Keratinocyte (primary cell): ENCODE results near the gene KARS1. TPM values are rescaled to one million over a fixed set of nuclear protein-coding genes. Genes with fewer than 3 reads are reported as not detected.

ENCODE experiments used
- DNase-seq: peaks from one replicate; pipeline ENCODE4 v3.0.0-alpha.2; 2011; ENCODE audit warnings: low read depth, missing footprints, low spot score
- FAIRE-seq: peaks from 2 replicates; lab custom pipeline; 2011; peaks lifted over from hg19 to GRCh38; lab: Jason Lieb, UNC
- H2AFZ ChIP-seq: 2 replicates; pipeline ENCODE4 v1.6.0; 2012; ENCODE audit warnings: low read length, control low read depth, inconsistent platforms; ENCODE audit not compliant: control insufficient read depth
- H3K27ac ChIP-seq: 2 replicates; pipeline ENCODE4 v1.5.1; 2011; ENCODE audit warnings: low read length; ENCODE audit not compliant: control insufficient read depth, insufficient read depth
- H3K27me3 ChIP-seq: 3 replicates; pipeline ENCODE4 v1.6.0; 2011; ENCODE audit warnings: low read length; ENCODE audit not compliant: control insufficient read depth, insufficient read depth; ENCODE audit errors: extremely low read depth
- H3K36me3 ChIP-seq, 2 experiments: 2 replicates in 1 of 2; 3 replicates in 1 of 2; pipeline ENCODE4 v1.5.1; 2011; ENCODE audit warnings: low read length in 2 of 2, mild to moderate bottlenecking in 1 of 2; ENCODE audit not compliant: control insufficient read depth in 2 of 2, insufficient read depth in 2 of 2; ENCODE audit errors: extremely low read depth in 1 of 2
- H3K4me1 ChIP-seq: 3 replicates; pipeline ENCODE4 v1.5.1; 2011; ENCODE audit warnings: low read length; ENCODE audit not compliant: control insufficient read depth, insufficient read depth; ENCODE audit errors: extremely low read depth
- H3K4me2 ChIP-seq: 3 replicates; pipeline ENCODE4 v1.6.0; 2011; ENCODE audit warnings: low read depth, low read length; ENCODE audit not compliant: control insufficient read depth, insufficient read depth; ENCODE audit errors: extremely low read depth
- H3K4me3 ChIP-seq, 3 experiments: fragments of 200-600 bp in 1 of 3; sonication (generic) in 1 of 3; 2 replicates in 2 of 3; 3 replicates in 1 of 3; pipeline ENCODE4 v1.5.1; 2011 to 2016; ENCODE audit warnings: low read length in 3 of 3, mild to moderate bottlenecking in 3 of 3, control low read depth in 2 of 3, inconsistent platforms in 1 of 3, low read depth in 1 of 3, mixed read lengths in 1 of 3, mixed run types in 1 of 3, moderate library complexity in 1 of 3; ENCODE audit not compliant: control insufficient read depth in 2 of 3, insufficient read depth in 2 of 3; ENCODE audit errors: extremely low read depth in 1 of 3
- H3K79me2 ChIP-seq: 2 replicates; pipeline ENCODE4 v1.6.0; 2012; ENCODE audit warnings: low read length; ENCODE audit not compliant: control insufficient read depth, insufficient read depth
- H3K9ac ChIP-seq: 3 replicates; pipeline ENCODE4 v1.6.0; 2011; ENCODE audit warnings: low read length; ENCODE audit not compliant: control insufficient read depth, insufficient read depth; ENCODE audit errors: extremely low read depth
- H3K9me1 ChIP-seq: 3 replicates; pipeline ENCODE4 v1.6.0; 2011; ENCODE audit warnings: low read length; ENCODE audit not compliant: control insufficient read depth, insufficient read depth; ENCODE audit errors: extremely low read depth
- H3K9me3 ChIP-seq: 2 replicates; pipeline ENCODE4 v1.5.1; 2012; ENCODE audit warnings: low read depth, low read length; ENCODE audit not compliant: control insufficient read depth
- H4K20me1 ChIP-seq: 3 replicates; pipeline ENCODE4 v1.6.0; 2011; ENCODE audit warnings: low read length; ENCODE audit not compliant: control insufficient read depth, insufficient read depth; ENCODE audit errors: extremely low read depth
- CTCF ChIP-seq, 3 experiments: IDR thresholded peaks in 1 of 3; conservative IDR thresholded peaks in 1 of 3; optimal IDR thresholded peaks in 1 of 3; 2 replicates in 2 of 3; 3 replicates in 1 of 3; pipeline versions ENCODE3 to v1.5.1; 2011; ENCODE audit warnings: low read length in 3 of 3, mild to moderate bottlenecking in 3 of 3, moderate library complexity in 2 of 3, control low read depth in 1 of 3, inconsistent platforms in 1 of 3; ENCODE audit not compliant: insufficient read depth in 2 of 3; ENCODE audit errors: extremely low read depth in 1 of 3
- EZH2 ChIP-seq: IDR thresholded peaks from one replicate; pipeline ENCODE4 v1.6.1; 2012; ENCODE audit warnings: inconsistent platforms, mild to moderate bottlenecking, low read length, moderate library complexity
- dilution Hi-C: fragments of 300-500 bp; cut with MboI; formaldehyde crosslinking; loops from one replicate; pipeline ENCODE4 v1.7.0; 2020; ENCODE audit warnings: low sequenced_read_pairs; ENCODE audit not compliant: extremely low pct_ligation_motif_present
- polyA plus RNA-seq, 5 experiments: library from polyadenylated mRNA; depleted of rRNA in 3 of 5; stranded (reverse) in 3 of 5; stranded (forward) in 1 of 5; unstranded in 1 of 5; fragments of >200 nt; gene quantifications; 1 replicate in 1 of 5; 2 replicates in 3 of 5; 3 replicates in 1 of 5; pipeline versions ENCODE4 v1.2.1 to v1.2.3, GENCODE V29; 2011 to 2012; ENCODE audit warnings: missing spikeins in 2 of 5, low read depth in 1 of 5, low replicate concordance in 1 of 5

Gene KARS1
- polyA plus RNA-seq, 1 donor (not counting 4 experiments of a cell fraction or from before 2014, with no cell fraction given) = 206 TPM

- Histone ChIP-seq H3K79me2 (no peaks in the 10 kb centered on the region), H4K20me1 (no peaks in the 10 kb centered on the region), H3K9ac (no peak overlapping the region), H3K9me3 (no peaks in the 10 kb centered on the region), H3K36me3 (peaks cover 4 to 8% of the 10 kb centered on the region in 2 experiments), H3K27me3 (no peaks in the 10 kb centered on the region), H3K9me1 (no peaks in the 10 kb centered on the region), H3K4me2 (no peak overlapping the region), H2AFZ (no peak overlapping the region), H3K27ac (no peak overlapping the region), H3K4me3 (no peak overlapping the region), H3K4me1 (no peaks in the 10 kb centered on the region)
- DNase-seq (no peak), FAIRE-seq (no peak)
- TF ChIP-seq EZH2 = no peak
- TF ChIP-seq CTCF (optimal IDR thresholded peaks at IDR 0.05 in 1 of 3, IDR thresholded peaks at IDR 0.05 in 1 of 3, conservative IDR thresholded peaks at IDR 0.05 in 1 of 3; ENCODE audit: extremely low read depth in 1 of 3, insufficient read depth in 2 of 3, low read length in 3 of 3) = no peak
- dilution Hi-C loops = no loop called here
Observed at GRCh38 chr16:75588716-75589115, 58.7 kb downstream of the KARS1 start.

- FAIRE-seq = no peak
- TF ChIP-seq EZH2 (no peak), CTCF (optimal IDR thresholded peaks at IDR 0.05 in 1 of 3, IDR thresholded peaks at IDR 0.05 in 1 of 3, conservative IDR thresholded peaks at IDR 0.05 in 1 of 3; ENCODE audit: extremely low read depth in 1 of 3, insufficient read depth in 2 of 3, low read length in 3 of 3) (no peak)
- H3K36me3 ChIP-seq = peaks cover 4 to 6% of the 10 kb centered on the region in 2 experiments
- no peak overlapping the region for H3K27ac ChIP-seq
- no peaks in the 10 kb centered on the region for H3K4me1 ChIP-seq
- no peak for DNase-seq
- H3K9ac ChIP-seq = no peak overlapping the region
- H3K27me3 ChIP-seq = no peaks in the 10 kb centered on the region
- H3K4me3 ChIP-seq = no peak overlapping the region
- no peaks in the 10 kb centered on the region for H3K9me1 ChIP-seq
- no peak overlapping the region for H3K4me2 ChIP-seq
- no peaks in the 10 kb centered on the region for H3K9me3 ChIP-seq
- no peak overlapping the region for H2AFZ ChIP-seq
- H3K79me2 ChIP-seq = no peaks in the 10 kb centered on the region
- dilution Hi-C loops = no loop called here
- H4K20me1 ChIP-seq = no peaks in the 10 kb centered on the region
Observed at GRCh38 chr16:75584108-75584507, 63.4 kb downstream of the KARS1 start.
